GM12872 (cell line): ENCODE measurements around the gene SNAP91.
A peak's percentile ranks its signal among the peaks of the same experiment; 100 is the strongest.

Experiments used
- CTCF ChIP-seq: IDR thresholded peaks from 3 replicates; pipeline ENCODE4 v1.5.1; 2011; ENCODE audit warnings: low read depth, mild to moderate bottlenecking, low read length, moderate library complexity; ENCODE audit not compliant: insufficient read depth

Gene SNAP91

DNA sequence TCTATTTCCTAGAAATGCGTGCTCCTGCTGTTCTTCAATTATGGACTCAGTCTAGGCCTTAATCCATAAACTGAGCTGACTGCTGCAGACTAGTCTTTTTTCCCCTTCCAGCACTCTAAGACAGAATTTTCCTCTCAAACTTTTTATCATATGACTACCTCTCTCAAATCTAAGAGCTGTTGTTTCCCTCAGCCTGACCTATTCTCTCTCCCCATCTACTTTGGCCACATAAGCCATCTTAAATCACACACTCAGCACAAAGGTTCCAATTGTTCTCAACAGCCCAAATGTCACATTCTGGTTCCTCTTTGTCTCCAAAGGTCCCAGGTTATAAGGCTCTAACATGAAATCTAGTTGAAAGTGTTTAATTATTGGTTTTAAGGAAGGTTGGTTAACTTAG lies 111.4 kb downstream of the SNAP91 start:
- TF ChIP-seq CTCF: no peak

- TF ChIP-seq CTCF: no peak
Observed at GRCh38 chr6:83597051-83597450, 111.8 kb downstream of the SNAP91 start.

- TF ChIP-seq CTCF: no peak
Observed at GRCh38 chr6:83594941-83595340, 114.0 kb downstream of the SNAP91 start.

- no peak for TF ChIP-seq CTCF
Observed at GRCh38 chr6:83593395-83593785, 115.5 kb downstream of the SNAP91 start.

DNA sequence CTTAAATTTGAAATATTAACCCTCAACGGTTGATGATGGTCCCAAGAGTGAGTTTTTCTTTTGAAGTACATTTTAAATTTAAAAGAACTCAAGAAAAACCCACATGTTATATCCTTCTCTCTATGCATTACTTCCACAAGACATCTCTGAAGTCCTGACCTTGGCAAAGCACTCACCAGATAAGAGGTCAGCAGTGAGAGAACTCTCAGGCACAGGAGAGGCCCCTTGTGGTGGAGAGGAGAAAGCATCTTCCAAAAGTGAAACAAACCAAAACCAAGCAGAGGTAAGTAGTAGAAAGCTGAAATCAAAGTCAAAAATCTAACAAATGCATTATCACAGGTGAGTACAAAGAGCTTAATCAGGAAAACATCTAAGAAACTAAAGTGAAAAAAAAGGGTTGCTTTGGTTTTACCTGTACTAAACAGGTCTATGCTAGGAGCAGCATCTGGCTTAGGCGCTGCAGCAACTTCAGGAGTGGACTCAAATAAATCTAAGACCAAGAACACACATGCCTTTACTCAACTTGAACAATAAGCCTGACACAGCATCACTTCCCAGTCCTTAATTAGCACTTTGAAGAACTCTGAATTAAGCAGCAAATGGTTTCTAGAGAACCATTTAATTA lies 116.0 kb downstream of the SNAP91 start:
- TF ChIP-seq CTCF: peak; percentile 78

DNA sequence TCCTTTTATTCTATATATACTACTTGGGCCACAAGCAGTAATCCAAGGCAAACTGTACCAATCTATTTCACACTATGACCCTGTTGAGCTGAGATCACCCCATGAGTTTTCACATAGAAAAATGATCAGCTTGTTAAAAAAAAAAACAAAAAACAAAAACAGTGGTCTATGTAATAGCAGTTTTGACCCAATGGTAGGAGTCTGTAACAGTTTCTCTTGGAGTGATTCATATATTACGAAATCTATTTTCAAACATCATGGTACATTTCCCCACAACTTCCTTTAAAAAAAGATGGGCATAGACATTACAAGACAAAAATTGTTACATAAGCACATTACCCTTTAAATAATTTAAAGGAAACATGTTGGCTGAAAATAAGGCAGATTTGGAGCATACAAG lies 118.5 kb downstream of the SNAP91 start:
- TF ChIP-seq CTCF: no peak

GRCh38 chr6:83589076-83589475 lies 119.8 kb downstream of the SNAP91 start:
- no peak for TF ChIP-seq CTCF
